ENCODE results near the gene EEFSEC.

DNA sequence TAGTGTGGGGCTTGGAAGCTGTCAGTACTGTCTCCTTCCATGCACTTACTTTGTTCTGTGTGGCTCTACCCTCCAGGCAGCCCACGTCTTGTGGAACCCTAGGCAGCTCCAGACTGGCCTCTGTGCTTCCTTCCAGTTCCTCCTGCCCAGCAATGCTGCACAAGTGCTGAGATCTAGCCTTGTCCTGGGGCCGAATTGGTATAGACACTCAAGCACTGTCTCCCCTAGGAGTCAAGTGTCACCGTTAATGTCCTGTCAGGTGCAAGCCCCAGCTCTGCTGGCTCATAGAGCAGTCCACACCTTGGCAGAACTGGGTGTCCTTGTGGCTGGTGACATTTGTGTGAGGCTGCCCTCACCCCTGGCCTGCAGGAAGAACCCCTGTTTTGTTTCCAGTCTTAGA lies 130.1 kb downstream of the EEFSEC start:
- TF ChIP-seq, protein P1, sequence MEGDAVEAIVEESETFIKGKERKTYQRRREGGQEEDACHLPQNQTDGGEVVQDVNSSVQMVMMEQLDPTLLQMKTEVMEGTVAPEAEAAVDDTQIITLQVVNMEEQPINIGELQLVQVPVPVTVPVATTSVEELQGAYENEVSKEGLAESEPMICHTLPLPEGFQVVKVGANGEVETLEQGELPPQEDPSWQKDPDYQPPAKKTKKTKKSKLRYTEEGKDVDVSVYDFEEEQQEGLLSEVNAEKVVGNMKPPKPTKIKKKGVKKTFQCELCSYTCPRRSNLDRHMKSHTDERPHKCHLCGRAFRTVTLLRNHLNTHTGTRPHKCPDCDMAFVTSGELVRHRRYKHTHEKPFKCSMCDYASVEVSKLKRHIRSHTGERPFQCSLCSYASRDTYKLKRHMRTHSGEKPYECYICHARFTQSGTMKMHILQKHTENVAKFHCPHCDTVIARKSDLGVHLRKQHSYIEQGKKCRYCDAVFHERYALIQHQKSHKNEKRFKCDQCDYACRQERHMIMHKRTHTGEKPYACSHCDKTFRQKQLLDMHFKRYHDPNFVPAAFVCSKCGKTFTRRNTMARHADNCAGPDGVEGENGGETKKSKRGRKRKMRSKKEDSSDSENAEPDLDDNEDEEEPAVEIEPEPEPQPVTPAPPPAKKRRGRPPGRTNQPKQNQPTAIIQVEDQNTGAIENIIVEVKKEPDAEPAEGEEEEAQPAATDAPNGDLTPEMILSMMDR (IDR thresholded peaks at IDR 0.05) = no peak
- TF ChIP-seq EZH2phosphoT487 (IDR thresholded peaks at IDR 0.05) = no peak
- TF ChIP-seq EZH2 (IDR thresholded peaks at IDR 0.05) = no peak
